HG02571 (cell line): ENCODE data around the gene C10orf120.

Source experiments
- ATAC-seq: cut with Tn5 transposase; IDR thresholded peaks from one replicate; pipeline ENCODE4 v1.9.1; 2021; ENCODE audit warnings: mild to moderate bottlenecking, moderate library complexity; ENCODE audit not compliant: unreplicated experiment

C10orf120 gene

DNA sequence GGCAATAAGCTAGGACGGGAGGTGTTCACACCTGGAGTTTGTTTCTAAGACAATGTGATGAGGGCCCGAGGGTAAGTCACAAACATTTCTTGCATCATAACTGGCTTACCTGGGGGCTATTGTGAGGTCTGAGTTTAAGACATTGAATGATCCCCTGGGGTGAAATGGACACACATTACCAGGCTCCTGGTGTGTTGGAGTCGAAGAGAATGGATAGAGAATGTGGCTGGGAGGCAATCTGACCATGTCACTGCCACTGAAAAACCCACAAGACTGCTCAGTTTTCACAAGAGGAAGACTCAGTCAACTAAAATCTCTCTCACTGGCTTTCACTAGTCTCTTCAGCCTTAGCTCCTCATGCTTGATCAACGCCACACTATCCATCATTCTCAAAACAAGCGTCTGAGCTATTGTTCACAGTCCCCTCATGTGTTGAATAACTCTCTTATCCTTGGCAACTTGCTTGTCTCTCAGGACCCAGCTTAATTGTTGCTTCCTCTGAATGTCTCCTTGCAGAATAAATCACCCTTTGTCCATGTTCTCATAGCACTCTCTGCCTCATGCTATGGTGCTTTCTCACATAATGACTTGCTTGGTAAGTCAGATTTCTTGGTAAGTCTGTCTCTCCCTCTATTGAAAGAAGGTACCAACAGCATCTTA is at the start of gene C10orf120:
Gene C10orf120 (minus strand): TSS at position 51 of the 660 bp plus-strand sequence. CDS start 56 bp downstream, outside the sequence.
- ATAC-seq: no peak

DNA sequence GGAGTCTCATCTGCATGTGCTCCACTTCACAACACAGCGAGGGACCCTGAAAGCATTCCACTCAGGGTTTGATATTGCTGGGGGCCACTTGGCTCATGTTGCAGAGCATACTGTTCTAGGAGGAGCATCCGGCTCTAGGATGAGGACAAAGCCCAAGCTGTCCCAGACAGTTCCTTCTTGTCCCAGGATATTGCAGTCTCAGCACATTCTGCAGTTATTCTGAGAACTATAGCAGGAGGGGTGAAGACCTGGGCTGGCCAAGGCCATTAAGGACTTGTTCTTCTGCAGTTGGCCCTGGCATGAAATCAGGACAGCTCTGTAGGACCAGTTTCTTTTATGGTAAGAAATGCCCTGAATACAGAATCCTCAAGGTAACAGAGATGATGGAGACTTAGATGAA is 48.9 kb upstream of the C10orf120 start:
- no peak for ATAC-seq

DNA sequence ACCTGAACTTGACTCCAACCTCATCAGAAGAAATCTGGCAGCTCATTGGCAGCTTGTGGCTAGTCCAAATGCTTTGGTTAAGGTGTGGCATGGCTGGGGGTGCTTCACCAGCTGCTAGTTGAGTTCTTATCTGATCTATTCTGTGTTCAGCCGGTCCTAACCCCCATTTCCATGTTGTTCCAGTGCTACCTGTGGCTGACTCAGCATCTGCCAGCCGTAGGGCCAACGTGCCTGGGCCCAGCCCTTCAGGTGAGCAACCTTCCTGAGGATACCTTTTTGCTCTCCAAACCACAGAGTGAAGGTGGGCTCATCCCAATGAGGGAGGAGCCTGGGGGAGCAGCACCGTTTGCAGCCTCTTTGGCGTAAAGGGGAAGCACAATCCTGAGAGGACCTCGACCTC is 46.8 kb upstream of the C10orf120 start:
- no peak for ATAC-seq

DNA sequence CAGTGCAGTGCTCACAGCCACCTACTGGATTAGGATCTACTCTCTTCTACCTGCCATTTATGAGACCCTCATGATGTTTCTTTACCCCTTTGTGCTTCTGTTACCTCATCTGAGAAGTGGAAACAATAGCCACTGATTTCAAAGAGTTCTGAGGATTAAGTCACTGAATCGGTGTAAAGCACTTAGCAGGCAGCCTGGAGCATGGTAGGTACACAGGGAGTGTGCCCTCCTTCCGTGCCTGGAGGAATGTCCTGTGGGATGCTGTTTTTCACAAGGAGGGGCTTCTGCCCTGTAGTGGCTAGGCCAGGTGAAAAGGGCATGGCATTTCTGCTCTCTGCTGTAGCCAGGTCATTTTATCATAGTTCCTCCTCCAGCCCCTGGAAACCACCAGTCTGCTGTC is 44.6 kb upstream of the C10orf120 start:
- no peak for ATAC-seq

DNA sequence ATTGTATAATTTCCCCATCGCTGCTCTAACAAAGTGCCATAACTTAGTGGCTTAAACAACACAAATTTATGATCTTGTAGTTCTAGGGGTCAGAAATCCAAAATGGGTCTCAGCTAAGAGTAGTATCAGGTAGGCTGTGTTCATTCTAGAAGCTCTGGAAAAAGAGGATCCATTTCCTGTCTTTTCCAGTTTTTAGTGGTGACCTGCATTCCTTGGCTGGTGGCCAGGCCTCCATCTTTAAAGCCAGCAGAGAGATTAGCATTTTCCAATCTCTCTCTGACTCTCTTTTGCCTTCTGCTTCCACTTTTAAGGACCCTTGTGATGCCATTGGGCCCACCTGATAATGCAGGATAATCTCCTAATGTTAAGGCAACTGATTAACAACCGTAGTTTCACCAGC is 41.0 kb upstream of the C10orf120 start:
- no peak for ATAC-seq

DNA sequence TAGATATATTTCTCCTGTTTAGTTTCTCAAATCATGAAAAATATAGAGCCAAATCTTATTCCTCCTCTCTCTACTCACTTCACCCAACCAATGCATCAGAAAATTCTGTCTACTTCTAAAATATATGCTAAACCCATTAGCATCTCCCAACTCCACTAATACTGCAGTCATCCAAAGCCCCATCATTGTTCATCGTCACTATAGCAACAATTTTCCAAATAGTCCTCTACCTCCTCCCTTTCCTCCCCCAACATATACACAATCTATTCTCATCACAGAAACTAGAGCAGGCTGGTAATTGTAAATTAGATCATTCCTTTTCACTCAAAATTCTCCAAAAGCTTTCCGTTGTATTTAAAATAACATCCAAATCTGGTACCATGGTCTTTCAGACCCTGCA is 38.4 kb upstream of the C10orf120 start:
- no peak for ATAC-seq

DNA sequence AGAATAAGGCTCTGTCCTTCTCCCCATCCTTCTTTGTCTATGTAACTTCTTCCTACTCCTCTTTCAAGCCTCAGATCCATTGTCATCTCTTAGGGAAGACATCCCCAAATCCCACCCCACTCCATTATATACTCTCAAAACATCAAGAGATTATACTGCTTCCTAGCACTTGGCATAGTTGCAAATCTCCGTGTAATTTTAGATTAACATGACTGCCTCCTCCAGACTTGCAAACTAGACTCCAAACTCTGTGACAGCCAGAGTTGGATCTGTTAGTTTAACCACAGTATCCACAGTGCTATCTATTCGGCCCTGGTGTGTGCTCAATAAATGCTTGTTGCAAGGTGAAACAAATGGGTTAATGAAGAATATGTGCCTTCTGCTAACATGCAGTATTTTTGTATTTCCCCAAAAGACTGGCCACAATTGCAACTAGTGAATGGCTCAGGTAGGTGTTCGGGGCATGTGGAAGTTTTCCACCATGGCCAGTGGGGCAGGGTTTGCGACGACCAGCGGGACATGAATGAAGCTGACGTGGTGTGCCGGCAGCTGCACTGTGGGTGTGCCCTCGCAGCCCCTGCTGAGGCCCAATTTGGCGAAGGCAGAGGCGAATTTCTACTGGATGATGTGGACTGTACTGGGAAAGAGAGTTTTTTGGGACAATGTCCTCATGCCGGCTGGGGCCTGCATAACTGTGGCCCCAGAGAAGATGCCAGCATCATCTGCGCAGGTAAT is 34.5 kb upstream of the C10orf120 start:
- ATAC-seq: no peak

DNA sequence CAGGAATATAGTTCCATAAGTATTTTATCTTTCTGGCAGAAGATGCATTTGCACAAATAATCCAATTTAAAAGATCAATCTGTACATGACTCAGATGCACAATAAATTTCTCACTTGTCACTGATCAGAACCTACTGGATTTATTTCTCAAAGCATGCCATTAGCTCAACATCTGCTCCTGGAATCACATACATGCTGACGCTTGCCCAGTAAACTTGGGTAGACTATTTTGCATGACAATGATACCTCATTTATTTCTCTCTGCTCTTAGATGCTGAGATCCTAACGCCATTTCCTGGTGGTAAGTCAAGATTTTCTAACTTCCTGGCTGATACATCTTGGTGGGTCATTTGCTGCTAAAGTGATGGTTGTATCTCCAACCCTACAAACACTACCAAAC is 33.8 kb upstream of the C10orf120 start:
- no peak for ATAC-seq

DNA sequence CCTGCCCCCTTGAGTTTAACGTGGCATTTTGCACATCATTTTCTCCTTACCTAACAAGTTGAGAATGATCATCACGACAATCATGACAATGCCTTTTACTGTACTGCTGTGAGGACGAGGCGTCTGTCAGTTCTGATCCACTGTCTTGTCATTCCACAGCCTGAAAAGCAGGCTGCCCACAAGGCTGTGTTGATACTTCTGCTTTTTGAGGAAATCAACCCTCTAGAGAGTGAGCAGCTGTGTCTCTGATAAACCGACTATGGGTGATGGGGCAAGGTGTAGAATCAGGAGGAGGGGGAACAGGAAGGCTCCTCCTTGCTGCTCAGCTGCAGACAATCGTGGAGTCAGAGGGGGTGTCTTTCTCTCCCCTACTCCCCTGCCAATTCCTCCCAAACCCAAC is 30.6 kb upstream of the C10orf120 start:
- ATAC-seq: no peak

DNA sequence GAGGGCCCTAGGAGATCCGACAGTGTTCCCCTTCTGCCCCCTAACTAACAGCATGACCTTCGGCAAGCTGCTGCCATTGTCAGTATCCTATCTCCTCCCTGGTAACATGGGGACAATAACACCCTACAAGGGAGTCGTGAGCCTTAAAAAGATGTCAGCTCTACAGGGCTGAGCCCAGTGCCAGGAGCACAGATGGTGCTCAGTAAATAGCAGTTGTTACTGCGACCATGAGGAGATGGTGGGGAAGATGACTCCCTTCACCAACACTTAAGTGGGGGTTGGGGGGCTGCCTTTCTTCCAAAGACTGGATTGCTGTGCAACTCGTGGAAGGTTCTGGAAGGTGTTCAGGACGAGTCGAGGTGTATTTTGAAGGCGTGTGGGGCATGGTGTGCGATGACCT is 29.5 kb upstream of the C10orf120 start:
- ATAC-seq: no peak

DNA sequence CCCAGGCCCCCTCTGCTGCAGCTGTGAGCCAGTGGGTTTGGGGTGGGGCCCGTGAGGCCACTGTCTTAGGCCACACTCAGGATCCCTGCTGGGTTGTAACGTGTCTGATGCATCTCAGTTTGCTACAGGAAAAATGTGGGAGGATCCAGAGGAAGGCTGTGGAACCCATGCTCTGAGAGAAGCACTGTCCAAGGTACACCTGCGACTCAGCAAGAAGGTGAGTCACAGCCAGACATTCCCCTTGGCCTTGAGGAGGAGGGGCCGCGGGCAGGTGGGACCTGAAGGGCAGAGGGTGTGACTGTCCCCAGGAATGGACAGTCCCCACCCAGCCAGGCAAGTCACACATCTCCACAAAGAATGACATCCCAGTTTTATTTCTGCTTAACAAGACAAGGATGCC is 27.8 kb upstream of the C10orf120 start:
- no peak for ATAC-seq

DNA sequence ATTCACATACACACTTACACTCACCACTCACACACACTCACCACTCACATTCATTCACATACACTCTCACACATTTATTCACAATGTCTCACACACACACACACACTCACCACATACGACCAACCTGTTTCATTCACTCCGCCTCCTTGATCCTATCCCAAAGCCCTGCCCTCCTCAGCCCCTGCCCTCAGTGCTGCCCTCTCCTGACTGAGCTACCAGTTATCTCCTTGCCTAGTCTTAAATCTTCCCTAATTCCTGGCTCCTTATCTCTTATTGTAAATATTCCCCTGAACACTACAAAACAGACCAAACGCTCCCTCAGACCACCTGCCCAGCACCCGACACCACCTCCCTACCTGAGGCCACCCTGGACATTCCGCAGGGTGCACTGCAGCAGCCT is 26.1 kb upstream of the C10orf120 start:
- ATAC-seq: no peak

DNA sequence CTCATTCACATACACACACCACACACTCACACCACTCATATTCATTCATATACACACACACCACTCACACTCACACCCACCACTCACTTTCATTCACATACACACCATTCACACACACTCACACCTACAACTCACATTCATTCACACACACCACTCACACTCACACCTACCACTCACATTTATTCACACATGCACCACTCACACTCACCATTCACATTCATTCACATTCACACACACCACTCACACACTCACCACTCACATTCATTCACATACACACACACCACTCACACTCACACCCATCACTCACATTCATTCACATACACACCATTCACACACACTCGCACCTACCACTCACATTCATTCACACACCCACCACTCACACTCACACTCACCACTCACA is 25.4 kb upstream of the C10orf120 start:
- ATAC-seq: no peak

DNA sequence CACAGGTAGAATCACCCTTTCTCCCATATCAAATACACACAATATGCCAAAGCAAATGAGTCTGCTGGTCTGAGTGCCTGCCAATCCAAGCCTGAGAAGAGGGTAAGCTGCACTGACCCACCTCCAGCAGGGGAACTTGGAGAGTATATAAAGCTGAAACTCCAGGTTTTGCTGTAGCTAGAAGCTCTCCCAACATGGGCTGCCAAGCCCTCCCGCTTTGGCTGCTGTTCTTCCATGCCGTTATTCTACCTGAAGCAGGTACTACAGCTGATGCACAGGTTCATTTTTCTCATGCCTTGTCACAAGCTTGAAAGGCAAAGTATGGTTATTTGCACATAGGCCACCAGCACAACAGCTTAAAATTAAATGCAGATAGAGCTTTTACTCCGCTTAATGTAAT is 21.5 kb upstream of the C10orf120 start:
- no peak for ATAC-seq

DNA sequence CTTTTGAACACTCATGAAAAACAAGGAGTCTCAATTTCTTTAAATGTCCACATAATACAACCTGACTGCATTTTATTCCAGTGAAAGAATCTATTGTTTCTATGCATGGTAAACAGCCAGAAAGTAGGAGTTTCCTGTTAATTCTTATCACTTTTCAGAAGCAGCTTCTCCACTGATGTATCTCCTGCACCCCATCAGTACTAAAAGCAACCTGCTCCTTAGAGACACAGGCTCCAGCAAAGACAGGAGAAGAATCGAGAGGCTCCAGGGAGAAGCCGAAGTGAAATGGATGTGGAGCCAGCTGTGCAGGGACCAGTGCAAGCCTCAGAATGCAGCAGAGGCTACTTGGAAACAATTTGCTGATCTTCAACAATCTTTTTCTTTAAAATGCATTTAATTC is 16.4 kb upstream of the C10orf120 start:
- no peak for ATAC-seq

DNA sequence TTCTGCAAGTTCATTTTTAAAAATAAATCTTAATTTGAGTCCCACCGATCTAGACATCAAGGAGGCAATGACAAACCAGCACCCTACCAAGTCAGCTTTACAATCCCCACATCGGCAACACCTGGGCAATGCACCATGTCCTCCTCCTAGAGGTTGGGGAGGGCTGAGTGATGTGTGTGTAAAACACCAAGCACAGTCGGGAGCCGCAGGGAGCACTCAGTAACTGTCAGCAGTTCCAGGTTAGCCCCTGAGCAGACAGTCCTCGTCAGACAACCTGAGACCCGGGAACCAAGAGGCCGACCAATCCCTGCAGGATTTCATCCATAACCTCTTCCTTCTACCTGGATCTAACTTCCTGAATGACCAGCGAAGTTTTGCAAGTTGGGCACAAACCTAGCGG is 15.9 kb upstream of the C10orf120 start:
- no peak for ATAC-seq

DNA sequence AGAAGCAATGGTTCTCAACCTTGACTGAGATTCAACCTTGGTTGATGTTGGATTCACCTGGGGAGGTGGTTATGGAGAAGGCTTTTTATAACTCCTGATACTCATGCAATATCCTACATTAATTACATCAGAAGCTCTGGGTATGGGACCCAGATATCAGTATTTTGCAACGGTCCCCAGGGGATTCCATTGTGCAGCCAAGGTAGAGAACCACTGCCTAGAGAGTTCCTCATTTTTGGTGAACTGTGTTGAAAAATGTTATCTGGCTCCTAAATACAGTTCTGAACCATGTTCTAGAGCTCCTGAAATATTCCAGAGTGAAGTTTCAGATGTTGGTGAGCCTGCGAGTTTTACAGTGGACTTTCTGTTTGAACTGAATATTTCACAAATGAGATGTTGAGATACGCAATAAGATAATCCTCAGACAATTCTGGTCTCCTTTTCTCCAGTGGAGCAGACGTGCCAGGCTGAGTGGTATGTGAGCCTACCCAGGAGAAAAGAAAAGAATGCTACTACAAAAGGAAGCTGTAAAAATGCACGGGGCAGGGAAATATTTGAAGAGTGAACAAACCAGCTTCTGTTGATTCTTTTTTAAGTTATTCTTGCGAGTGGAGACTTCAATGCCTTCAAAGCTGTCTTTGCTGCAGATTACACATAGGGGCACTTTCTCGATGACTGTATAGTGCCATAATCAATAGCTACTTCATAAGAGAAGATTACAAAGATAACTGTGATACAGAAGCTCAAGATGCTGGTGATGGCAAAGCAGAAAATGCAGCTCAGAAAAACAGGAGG is 13.6 kb upstream of the C10orf120 start:
- ATAC-seq: no peak

DNA sequence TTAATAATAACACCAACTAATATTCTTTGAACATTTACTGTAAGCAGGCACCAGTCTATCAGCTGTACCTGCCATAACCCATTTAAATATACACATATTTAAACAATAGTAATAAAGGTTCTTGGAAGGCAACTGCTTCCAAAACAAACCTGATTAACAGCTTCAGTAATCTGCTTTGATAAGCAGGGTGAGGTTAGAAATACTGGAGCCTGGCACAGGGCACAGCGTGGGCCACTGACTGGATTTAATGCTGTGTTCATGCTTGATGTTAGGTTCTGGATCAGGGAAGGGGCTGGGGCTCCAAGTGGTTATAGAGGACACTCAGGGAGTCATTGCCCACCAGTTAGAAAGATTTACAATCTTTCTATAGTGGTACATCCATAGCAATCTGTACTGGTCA is 10.9 kb upstream of the C10orf120 start:
- ATAC-seq: no peak

DNA sequence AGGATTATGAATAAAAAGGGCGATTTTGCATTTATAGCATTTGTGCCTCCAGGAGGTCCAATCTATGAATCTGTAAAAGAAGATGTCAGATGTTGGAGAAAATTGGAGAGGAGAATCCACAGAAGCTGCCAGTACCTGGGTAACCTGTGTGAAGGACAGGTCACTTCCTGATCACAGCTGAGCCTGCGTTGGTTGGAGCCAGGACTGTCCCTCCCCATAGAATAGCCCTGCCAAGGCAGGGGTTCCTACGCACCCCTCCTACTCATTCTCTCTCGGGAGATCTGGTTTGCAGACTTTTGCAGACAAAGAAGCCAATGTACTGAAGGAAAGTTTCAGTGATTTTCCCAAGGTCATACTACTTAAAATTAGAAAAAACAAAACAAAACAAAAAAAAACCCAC is 10.3 kb upstream of the C10orf120 start:
- ATAC-seq: no peak

DNA sequence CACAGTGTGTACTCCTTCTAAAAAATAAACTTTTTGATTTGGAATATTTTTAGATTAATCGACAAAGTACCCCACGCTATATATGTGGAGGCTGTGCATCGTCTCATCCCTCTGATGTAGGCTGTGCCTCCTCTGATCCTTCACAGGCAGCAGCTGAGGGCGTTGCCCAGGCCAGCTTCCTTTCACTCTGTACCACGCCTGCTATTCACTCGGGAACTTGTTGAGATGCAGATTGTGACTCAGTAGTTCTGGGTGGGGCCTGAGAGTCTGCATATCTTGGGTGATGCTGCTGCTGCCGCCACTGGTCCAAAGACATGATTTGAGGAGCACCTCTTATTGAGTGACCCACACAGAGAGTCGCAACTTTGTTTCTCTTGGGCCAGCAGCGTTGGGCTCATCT is 7.9 kb upstream of the C10orf120 start:
- no peak for ATAC-seq

DNA sequence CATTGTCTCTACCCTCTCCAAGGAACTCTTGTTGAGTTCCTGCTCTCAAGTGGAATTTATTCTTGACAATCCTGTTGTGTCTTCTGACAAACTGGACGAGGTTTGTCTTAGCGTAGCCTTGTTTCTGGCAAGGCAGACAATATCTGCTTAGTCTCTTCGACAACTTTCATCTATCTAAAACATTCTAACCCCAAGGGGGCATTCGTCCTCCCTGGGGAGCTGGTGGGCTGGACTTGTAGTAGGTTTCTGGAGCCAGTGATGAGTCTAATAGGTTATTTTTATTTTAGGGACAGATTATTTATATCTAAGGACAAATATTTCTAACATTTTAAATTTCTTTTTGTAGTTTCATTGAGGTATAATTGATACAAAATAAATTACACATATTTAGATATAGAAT is 7.3 kb upstream of the C10orf120 start:
- no peak for ATAC-seq

DNA sequence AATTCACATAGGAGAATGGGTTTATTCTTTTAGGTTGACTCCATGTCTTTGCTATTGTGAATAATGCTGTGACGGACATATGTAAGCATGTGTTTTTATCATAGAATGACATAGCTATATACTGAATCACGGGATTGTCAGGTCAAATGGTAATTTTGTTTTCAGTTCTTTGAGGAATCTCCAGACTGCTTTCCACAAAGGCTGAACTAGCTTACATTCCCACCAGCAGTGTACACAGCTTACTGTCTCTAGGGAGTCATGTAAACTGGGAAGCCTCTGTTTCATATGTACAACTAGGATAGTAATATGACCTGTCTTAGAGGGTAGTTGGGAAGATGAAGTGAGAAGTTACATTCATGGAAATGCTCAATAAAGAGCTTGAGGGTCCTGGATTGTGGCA is 6.8 kb upstream of the C10orf120 start:
- ATAC-seq: no peak
